Measurements from ENCODE around the gene LYZL4. TPM values are rescaled to one million over a fixed set of nuclear protein-coding genes. Genes with fewer than 3 reads are reported as not detected.

LYZL4 gene
- total and polyA plus RNA-seq, 3 donors from 2014 or later, result 15.2 to 77.2 (median 28.7) TPM

- no peak for TF ChIP-seq POLR2A (IDR thresholded peaks at IDR 0.05)
- TF ChIP-seq CTCF (IDR thresholded peaks at IDR 0.05), result no peak
- no peak for DNase-seq
- 94 to 96% methylated on average over 2 of the region's 2 CpGs for WGBS, 2 donors
- H3K27ac ChIP-seq, result no peak overlapping the region
- H3K9me3 ChIP-seq, result no peaks in the 10 kb centered on the region
- H3K27me3 ChIP-seq, result no peaks in the 10 kb centered on the region
- no peaks in the 10 kb centered on the region for H3K36me3 ChIP-seq (ENCODE audit: low read depth, missing control alignments)
- intact Hi-C loops (cut with DNase I; ENCODE audit: low total_unique reads), result no loop called here
- H3K4me1 ChIP-seq, result no peaks in the 10 kb centered on the region
- H3K4me3 ChIP-seq, result no peak overlapping the region
Measured at GRCh38 chr3:42402394-42403096, 7.9 kb downstream of the LYZL4 start.

- intact Hi-C loops (cut with DNase I; ENCODE audit: low total_unique reads), result no loop called here
- Histone ChIP-seq H3K4me1 (no peaks in the 10 kb centered on the region), H3K9me3 (no peaks in the 10 kb centered on the region), H3K27me3 (no peaks in the 10 kb centered on the region), H3K4me3 (no peak overlapping the region), H3K27ac (no peak overlapping the region), H3K36me3 (ENCODE audit: low read depth, missing control alignments) (no peaks in the 10 kb centered on the region)
- 71 to 76% methylated on average over 3 of the region's 3 CpGs for WGBS, 2 donors
- no peak for DNase-seq
- TF ChIP-seq CTCF (IDR thresholded peaks at IDR 0.05), result no peak
- TF ChIP-seq POLR2A (IDR thresholded peaks at IDR 0.05), result no peak
Measured at GRCh38 chr3:42398080-42398479, 12.3 kb downstream of the LYZL4 start.

GRCh38 chr3:42397644-42398043, 12.8 kb downstream of the LYZL4 start:
- Histone ChIP-seq H3K27me3 (no peaks in the 10 kb centered on the region), H3K4me1 (no peaks in the 10 kb centered on the region), H3K4me3 (no peak overlapping the region), H3K9me3 (no peaks in the 10 kb centered on the region), H3K27ac (no peak overlapping the region), H3K36me3 (ENCODE audit: low read depth, missing control alignments) (no peaks in the 10 kb centered on the region)
- intact Hi-C loops (cut with DNase I; ENCODE audit: low total_unique reads), result no loop called here
- WGBS, 2 donors, result 93 to 95% methylated on average over 8 of the region's 8 CpGs
- TF ChIP-seq POLR2A (IDR thresholded peaks at IDR 0.05) (no peak), CTCF (IDR thresholded peaks at IDR 0.05) (no peak)
- DNase-seq, result no peak

GRCh38 chr3:42394579-42395288, 15.7 kb downstream of the LYZL4 start:
- no peaks in the 10 kb centered on the region for H3K4me1 ChIP-seq
- no peak overlapping the region for H3K4me3 ChIP-seq
- no peaks in the 10 kb centered on the region for H3K27me3 ChIP-seq
- H3K9me3 ChIP-seq, result no peaks in the 10 kb centered on the region
- no peak for DNase-seq
- whole genome bisulfite sequencing, 2 donors, result 84 to 87% methylated on average over 12 of the region's 12 CpGs
- TF ChIP-seq POLR2A (IDR thresholded peaks at IDR 0.05) (no peak), CTCF (IDR thresholded peaks at IDR 0.05) (no peak)
- no peak overlapping the region for H3K27ac ChIP-seq
- intact Hi-C loops (cut with DNase I; ENCODE audit: low total_unique reads), result no loop called here
- no peaks in the 10 kb centered on the region for H3K36me3 ChIP-seq (ENCODE audit: low read depth, missing control alignments)
